SJCRH30 (cell line): ENCODE measurements around the gene KIF13A. TPM values are rescaled to one million over a fixed set of nuclear protein-coding genes. Genes with fewer than 3 reads are reported as not detected.
"Not testable (repeated sequence)": the region's sequence is repeated elsewhere in the genome, so short reads cannot be mapped to it uniquely, and the experiment has no call there.

ENCODE experiments used
- DNase-seq, 2 experiments: peaks; one replicate each; pipeline ENCODE4 v3.0.0-alpha.2; 2015 to 2020
- H3K27ac ChIP-seq: fragments of 250-450 bp; sonication (Bioruptor Pico); 2 replicates; pipeline ENCODE4 v1.5.1; 2020; ENCODE audit warnings: mild to moderate bottlenecking, moderate library complexity
- H3K27me3 ChIP-seq: fragments of 250-450 bp; sonication (Bioruptor Pico); 2 replicates; pipeline ENCODE4 v1.5.1; 2020; ENCODE audit warnings: mild to moderate bottlenecking, moderate library complexity
- H3K36me3 ChIP-seq: fragments of 250-450 bp; sonication (Bioruptor Pico); 2 replicates; pipeline ENCODE4 v1.5.1; 2020; ENCODE audit warnings: mild to moderate bottlenecking, moderate library complexity
- H3K4me1 ChIP-seq: fragments of 250-450 bp; sonication (Bioruptor Pico); 2 replicates; pipeline ENCODE4 v1.5.1; 2020; ENCODE audit warnings: mild to moderate bottlenecking, moderate library complexity
- H3K4me3 ChIP-seq: fragments of 250-450 bp; sonication (Bioruptor Pico); 2 replicates; pipeline ENCODE4 v1.5.1; 2020; ENCODE audit warnings: mild to moderate bottlenecking, moderate library complexity
- H3K9me3 ChIP-seq: fragments of 250-450 bp; sonication (Bioruptor Pico); replicated peaks from 2 replicates; pipeline ENCODE4 v1.5.1; 2020; ENCODE audit warnings: mild to moderate bottlenecking, moderate library complexity
- total RNA-seq: library from RNA; depleted of rRNA; stranded (reverse); fragments of >200 nt; shearing (Covaris generic); gene quantifications from 2 replicates; pipeline ENCODE4 v1.2.3, GENCODE V29; 2014

KIF13A gene
- total RNA-seq, 1 experiment from 2014 or later = 13.3 TPM

- Histone ChIP-seq H3K27ac (no peak overlapping the region), H3K36me3 (no peaks in the 10 kb centered on the region), H3K4me1 (peaks cover 21% of the 10 kb centered on the region), H3K9me3 (no peaks in the 10 kb centered on the region), H3K27me3 (no peaks in the 10 kb centered on the region), H3K4me3 (no peak overlapping the region)
- DNase-seq = no peak
Observed at GRCh38 chr6:17861361-17861760, 126.1 kb downstream of the KIF13A start.

GRCh38 chr6:17859846-17860245, 127.6 kb downstream of the KIF13A start:
- Histone ChIP-seq H3K4me3 (no peak overlapping the region), H3K27ac (no peak overlapping the region), H3K4me1 (peaks cover 11% of the 10 kb centered on the region), H3K27me3 (no peaks in the 10 kb centered on the region), H3K9me3 (no peaks in the 10 kb centered on the region), H3K36me3 (no peaks in the 10 kb centered on the region)
- DNase-seq = no peak

- Histone ChIP-seq H3K27me3 (no peaks in the 10 kb centered on the region), H3K9me3 (no peaks in the 10 kb centered on the region), H3K36me3 (no peaks in the 10 kb centered on the region), H3K4me3 (no peak overlapping the region), H3K27ac (no peak overlapping the region), H3K4me1 (peaks cover 3% of the 10 kb centered on the region; the same call in 1 of the 2 replicates)
- no peak for DNase-seq
Observed at GRCh38 chr6:17858584-17858983, 128.9 kb downstream of the KIF13A start.

DNA sequence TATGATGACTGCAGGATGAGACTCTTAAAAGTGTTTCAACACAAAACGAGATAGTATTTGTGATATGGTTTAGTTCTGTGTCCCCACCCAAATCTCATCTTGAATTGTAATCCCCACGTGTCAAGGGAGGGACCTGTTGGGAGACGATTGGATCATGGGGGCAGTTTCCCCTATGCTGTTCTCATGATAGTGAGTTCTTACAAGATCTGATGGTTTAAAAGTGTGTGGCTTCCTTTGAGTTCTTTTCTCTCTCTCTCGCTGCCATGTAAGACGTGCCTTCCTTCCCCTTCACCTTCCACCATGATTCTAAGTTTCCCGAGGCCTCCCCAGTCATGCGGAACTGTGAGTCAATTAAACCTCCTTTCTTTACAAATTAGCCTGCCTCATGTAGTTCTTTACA, 130.2 kb downstream of the KIF13A start:
- DNase-seq, H3K27ac ChIP-seq, H3K27me3 ChIP-seq, H3K9me3 ChIP-seq, H3K4me3 ChIP-seq, H3K4me1 ChIP-seq, H3K36me3 ChIP-seq: not testable (repeated sequence)

GRCh38 chr6:17856306-17856705, 131.1 kb downstream of the KIF13A start:
- DNase-seq = no peak
- H3K27me3 ChIP-seq = no peaks in the 10 kb centered on the region
- no peak overlapping the region for H3K4me3 ChIP-seq
- H3K9me3 ChIP-seq = no peaks in the 10 kb centered on the region
- no peaks in the 10 kb centered on the region for H3K4me1 ChIP-seq
- no peaks in the 10 kb centered on the region for H3K36me3 ChIP-seq
- no peak overlapping the region for H3K27ac ChIP-seq

DNA sequence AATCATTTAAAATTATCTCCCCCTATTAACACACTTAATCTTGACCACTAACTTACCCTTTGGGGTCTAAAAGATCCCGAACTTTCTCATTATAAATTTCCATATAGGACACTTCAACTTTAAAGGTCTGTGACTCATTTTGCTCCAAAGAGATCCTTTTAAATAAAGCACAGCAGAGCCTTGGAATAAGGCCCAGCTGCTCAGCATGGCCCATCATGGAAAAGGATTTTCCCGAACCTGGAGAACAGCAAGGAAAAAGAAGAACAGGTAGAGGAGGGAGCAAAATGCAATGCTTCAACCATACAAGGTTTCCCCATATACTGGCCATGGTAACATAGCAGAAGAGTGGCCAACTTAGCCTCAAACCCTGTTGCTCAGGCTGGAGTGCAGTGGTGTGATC, 132.1 kb downstream of the KIF13A start:
- H3K9me3 ChIP-seq = no peaks in the 10 kb centered on the region
- no peak overlapping the region for H3K27ac ChIP-seq
- H3K4me1 ChIP-seq = no peaks in the 10 kb centered on the region
- H3K4me3 ChIP-seq = no peak overlapping the region
- no peaks in the 10 kb centered on the region for H3K27me3 ChIP-seq
- no peaks in the 10 kb centered on the region for H3K36me3 ChIP-seq
- DNase-seq = no peak

GRCh38 chr6:17853533-17853932, 133.9 kb downstream of the KIF13A start:
- no peaks in the 10 kb centered on the region for H3K27me3 ChIP-seq
- no peak overlapping the region for H3K27ac ChIP-seq
- H3K36me3 ChIP-seq = no peaks in the 10 kb centered on the region
- no peaks in the 10 kb centered on the region for H3K9me3 ChIP-seq
- H3K4me1 ChIP-seq = no peaks in the 10 kb centered on the region
- DNase-seq = no peak
- H3K4me3 ChIP-seq = no peak overlapping the region

DNA sequence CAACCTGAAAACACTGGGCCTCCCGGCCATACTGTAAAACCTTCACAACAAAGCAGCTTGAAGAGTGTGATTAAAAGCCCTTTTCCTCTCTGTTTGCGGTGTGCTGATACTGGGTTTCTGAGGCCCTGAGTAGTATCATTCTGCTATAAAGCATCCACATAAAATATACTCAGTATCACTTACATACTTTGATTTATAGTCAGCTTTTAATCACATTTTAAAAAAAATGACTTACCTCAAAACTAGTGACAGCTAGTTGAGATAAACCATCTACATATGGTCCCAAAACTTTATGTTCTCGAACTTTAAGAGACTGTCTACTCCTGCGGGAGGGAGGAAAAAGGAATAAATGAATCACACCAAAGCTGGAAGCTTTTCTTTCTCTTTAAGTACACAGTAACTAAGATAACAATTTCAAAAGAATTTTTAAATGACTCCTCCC, 135.7 kb downstream of the KIF13A start:
- H3K4me1 ChIP-seq = no peaks in the 10 kb centered on the region
- no peak overlapping the region for H3K4me3 ChIP-seq
- no peaks in the 10 kb centered on the region for H3K9me3 ChIP-seq
- no peak for DNase-seq
- no peaks in the 10 kb centered on the region for H3K27me3 ChIP-seq
- H3K36me3 ChIP-seq = no peaks in the 10 kb centered on the region
- H3K27ac ChIP-seq = no peak overlapping the region

DNA sequence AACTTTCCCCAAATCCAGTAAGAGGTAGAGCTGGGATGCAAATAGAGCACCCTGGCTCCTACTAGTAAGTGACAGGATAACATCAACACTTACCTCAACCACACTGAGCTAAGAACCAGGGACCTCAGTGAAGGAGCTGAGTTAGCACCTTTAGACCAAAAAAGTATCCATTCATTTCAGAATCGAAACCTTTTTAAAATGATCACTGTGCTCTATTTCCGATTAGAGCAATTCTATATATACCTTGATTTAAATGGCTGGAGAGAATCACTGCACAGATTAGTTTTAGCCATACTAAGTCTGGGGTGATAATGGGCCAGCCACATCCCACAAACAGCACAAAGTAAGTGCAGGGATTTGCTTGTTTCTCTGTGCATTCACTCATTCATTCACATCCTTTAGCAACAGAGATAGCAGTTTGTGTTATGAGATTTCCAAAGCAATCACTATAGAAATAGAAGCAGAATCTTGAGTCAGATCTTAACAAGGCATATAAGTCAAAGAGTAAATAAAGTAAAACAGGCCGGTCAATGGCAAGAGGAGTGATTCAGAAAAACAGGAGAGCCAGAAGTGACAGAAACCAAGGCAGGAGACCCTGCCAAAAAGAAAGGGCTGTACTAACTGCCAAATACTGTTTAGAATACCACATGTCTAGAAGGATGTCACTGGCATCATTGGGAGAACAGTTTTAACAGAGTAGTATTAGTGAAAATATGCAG, 136.3 kb downstream of the KIF13A start:
- DNase-seq = no peak
- no peaks in the 10 kb centered on the region for H3K36me3 ChIP-seq
- no peak overlapping the region for H3K4me3 ChIP-seq
- H3K27me3 ChIP-seq = no peaks in the 10 kb centered on the region
- no peaks in the 10 kb centered on the region for H3K4me1 ChIP-seq
- H3K27ac ChIP-seq = no peak overlapping the region
- H3K9me3 ChIP-seq = no peaks in the 10 kb centered on the region

DNA sequence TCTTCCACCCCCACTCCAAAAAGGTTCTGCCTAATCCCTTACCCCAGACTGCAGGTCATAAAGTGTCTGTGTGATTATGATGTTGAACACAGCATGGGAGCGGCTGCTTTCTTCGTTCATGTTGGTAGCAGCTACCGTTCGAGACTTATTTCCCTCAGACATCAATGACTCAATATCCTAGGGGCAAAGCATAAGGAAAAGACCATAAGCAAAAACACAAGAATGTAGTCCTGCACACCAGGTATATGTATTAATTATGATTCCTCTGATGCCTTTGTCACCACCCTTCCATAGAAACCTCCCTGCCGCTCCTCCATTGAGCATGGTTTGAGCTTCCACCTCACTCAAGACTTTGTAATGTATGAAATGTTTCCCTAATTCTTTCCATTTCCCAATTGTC, 137.2 kb downstream of the KIF13A start:
- H3K36me3 ChIP-seq = no peaks in the 10 kb centered on the region
- H3K4me1 ChIP-seq = no peaks in the 10 kb centered on the region
- no peak overlapping the region for H3K27ac ChIP-seq
- no peak overlapping the region for H3K4me3 ChIP-seq
- H3K27me3 ChIP-seq = no peaks in the 10 kb centered on the region
- no peaks in the 10 kb centered on the region for H3K9me3 ChIP-seq
- no peak for DNase-seq

DNA sequence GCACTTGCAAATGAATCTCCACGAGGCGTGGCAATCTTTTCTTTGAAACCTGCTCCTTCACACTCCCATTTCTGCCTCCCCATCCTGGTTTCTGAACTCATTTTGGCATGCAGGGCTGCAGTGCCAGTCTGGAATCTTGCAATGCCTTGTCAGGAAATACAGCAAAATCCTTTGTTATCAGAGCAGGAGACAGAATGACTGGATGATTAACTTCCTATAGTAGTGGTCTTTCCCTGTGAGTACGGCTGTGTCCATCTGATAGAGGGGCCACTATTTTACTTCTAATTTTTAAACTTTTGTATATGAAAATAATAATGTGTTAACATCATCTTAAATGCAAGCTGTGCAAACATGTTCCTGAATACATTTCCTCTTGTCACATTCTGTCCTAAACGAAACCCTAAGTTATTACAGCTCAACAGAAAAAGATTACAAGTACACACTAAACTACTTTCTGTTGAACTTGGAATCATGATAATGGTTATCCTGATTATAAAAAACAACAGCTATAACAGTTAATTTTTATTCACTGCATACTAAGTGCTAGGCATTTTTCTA, 140.2 kb downstream of the KIF13A start:
- no peak overlapping the region for H3K4me3 ChIP-seq
- H3K27ac ChIP-seq = no peak overlapping the region
- DNase-seq = no peak

DNA sequence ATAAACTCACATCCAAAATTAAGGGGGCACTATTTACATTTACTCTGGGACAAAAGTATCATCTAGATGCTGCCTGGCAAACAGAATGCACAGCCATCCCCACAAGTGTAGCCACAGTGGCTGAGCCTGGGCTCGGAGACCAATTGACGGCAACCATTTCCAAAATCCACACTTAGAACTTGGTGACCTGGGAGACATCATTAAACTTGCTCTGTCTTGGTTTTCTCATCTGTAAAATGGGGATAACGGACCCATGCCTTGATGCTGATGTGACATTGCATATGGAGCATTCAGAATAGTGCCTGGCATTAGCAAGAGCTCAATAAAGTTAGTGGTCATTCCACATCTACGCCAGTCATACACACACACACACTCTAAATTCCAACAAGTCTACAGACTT, 140.7 kb downstream of the KIF13A start:
- Histone ChIP-seq H3K36me3 (no peaks in the 10 kb centered on the region), H3K27me3 (no peaks in the 10 kb centered on the region)

More for the DNA sequence above, 140.2 kb downstream of the KIF13A start:
- no peaks in the 10 kb centered on the region for H3K4me1 ChIP-seq
- no peaks in the 10 kb centered on the region for H3K27me3 ChIP-seq
- no peaks in the 10 kb centered on the region for H3K9me3 ChIP-seq
- no peaks in the 10 kb centered on the region for H3K36me3 ChIP-seq

DNA sequence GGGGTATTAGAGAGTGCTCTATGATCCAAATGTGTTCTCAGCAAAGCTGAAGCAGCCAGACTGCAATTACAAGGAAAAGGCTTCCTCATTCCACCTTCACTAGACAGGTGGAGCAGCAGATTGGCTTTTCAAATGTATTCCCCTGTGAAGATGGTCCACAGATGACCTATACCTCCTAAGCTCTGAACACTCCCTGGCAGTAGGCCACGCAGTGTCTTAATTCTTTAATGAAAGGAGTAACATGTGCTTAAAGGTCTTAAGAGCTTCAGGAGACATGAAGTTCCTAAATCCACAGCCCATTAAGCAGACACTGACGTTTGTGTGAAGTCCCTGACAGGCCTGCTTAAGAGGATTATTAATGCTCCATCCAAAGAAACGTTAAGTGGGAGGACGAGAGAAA, 141.8 kb downstream of the KIF13A start:
- Histone ChIP-seq H3K9me3 (no peaks in the 10 kb centered on the region), H3K4me3 (no peak overlapping the region), H3K27me3 (no peaks in the 10 kb centered on the region), H3K4me1 (no peaks in the 10 kb centered on the region), H3K27ac (no peak overlapping the region), H3K36me3 (no peaks in the 10 kb centered on the region)
- DNase-seq = no peak

More for the DNA sequence above, 140.7 kb downstream of the KIF13A start:
- no peak for DNase-seq
- Histone ChIP-seq H3K4me3 (no peak overlapping the region), H3K27ac (no peak overlapping the region), H3K9me3 (no peaks in the 10 kb centered on the region), H3K4me1 (no peaks in the 10 kb centered on the region)

DNA sequence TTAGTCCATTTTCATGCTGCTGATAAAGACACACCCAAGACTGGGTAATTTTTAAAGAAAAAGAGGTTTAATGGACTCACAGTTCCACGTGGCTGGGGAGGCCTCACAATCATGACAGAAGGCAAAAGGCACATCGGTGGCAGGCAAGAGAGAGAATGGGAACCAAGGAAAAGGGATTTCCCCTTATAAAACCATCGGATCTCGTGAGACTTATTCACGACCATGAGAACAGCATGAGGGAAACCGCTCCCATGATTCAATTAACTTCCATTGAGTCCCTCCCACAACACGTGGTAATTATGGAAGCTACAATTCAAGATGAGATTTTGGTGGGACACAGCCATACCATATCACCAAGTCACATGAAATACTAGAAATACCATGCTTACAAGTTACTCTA, 142.5 kb downstream of the KIF13A start:
- H3K4me1 ChIP-seq, H3K27me3 ChIP-seq, DNase-seq, H3K27ac ChIP-seq, H3K9me3 ChIP-seq, H3K36me3 ChIP-seq, H3K4me3 ChIP-seq: not testable (repeated sequence)

- Histone ChIP-seq H3K4me3 (no peak overlapping the region), H3K36me3 (no peaks in the 10 kb centered on the region), H3K9me3 (no peaks in the 10 kb centered on the region), H3K4me1 (no peaks in the 10 kb centered on the region), H3K27me3 (no peaks in the 10 kb centered on the region), H3K27ac (no peak overlapping the region)
- no peak for DNase-seq
Observed at GRCh38 chr6:17842934-17843821, 144.3 kb downstream of the KIF13A start.
